Spinal cord (tissue), 10 donors: ENCODE data around the gene ST6GALNAC2. TPM values are rescaled to one million over a fixed set of nuclear protein-coding genes. Genes with fewer than 3 reads are reported as not detected.
A peak's percentile ranks its signal among the peaks of the same experiment; 100 is the strongest.

Experiments
- DNase-seq, 6 donors: peaks; one replicate each; pipeline versions ENCODE4 v3.0.0 to v3.0.0-alpha.2; 2013 to 2015; ENCODE audit warnings: low spot score in 6 of 6, low read depth in 4 of 6
- H3K27ac ChIP-seq: one replicate; pipeline ENCODE4 v1.5.1; 2013; ENCODE audit warnings: low read depth, low read length, control low read depth
- H3K27me3 ChIP-seq: one replicate; pipeline ENCODE4 v1.6.1; 2013; ENCODE audit warnings: low read length; ENCODE audit not compliant: control insufficient read depth, insufficient read depth
- H3K36me3 ChIP-seq: one replicate; pipeline ENCODE4 v1.6.1; 2013; ENCODE audit warnings: low read length; ENCODE audit not compliant: control insufficient read depth, insufficient read depth
- H3K4me1 ChIP-seq: one replicate; pipeline ENCODE4 v1.6.1; 2013; ENCODE audit warnings: low read length; ENCODE audit not compliant: control insufficient read depth, insufficient read depth
- H3K4me3 ChIP-seq: one replicate; pipeline ENCODE4 v1.5.1; 2013; ENCODE audit warnings: low read depth, low read length, control low read depth
- H3K9me3 ChIP-seq: one replicate; pipeline ENCODE4 v1.6.1; 2013; ENCODE audit warnings: low read length; ENCODE audit not compliant: control insufficient read depth, insufficient read depth
- WGBS: methylation state at CpG from one replicate; pipeline ENCODE4 v1.1.5; 2013; ENCODE audit warnings: missing lambda C conversion rate; ENCODE audit not compliant: insufficient coverage; 5-methylcytosine and 5-hydroxymethylcytosine counted together
- polyA plus RNA-seq, 2 donors: library from polyadenylated mRNA; unstranded; fragments of 120-200 nt; gene quantifications; one replicate each; pipeline ENCODE4 v1.2.1, GENCODE V29; 2013; ENCODE audit not compliant: insufficient read length in 2 of 2
- total RNA-seq, 2 donors: library from RNA; depleted of rRNA in 1 of 2; stranded (reverse); fragments of 120-200 nt in 1 of 2; fragments of >200 nt in 1 of 2; gene quantifications; one replicate each; pipeline versions ENCODE4 v1.2.3 to v1.2.4, GENCODE V29; 2013 to 2014
- donor health status: healthy.

The ST6GALNAC2 gene
- total and polyA plus RNA-seq, 4 donors: 8.0 to 29.1 (median 23.2) TPM

- 28% methylated on average over 17 of the region's 24 CpGs for WGBS
- peak overlapping the region; percentile 68 for H3K27ac ChIP-seq
- peaks cover 68% of the 10 kb centered on the region for H3K4me1 ChIP-seq
- DNase-seq: peak in 2 of 6 donors; percentile 44 to 83
- peaks cover 2% of the 10 kb centered on the region for H3K27me3 ChIP-seq
- H3K9me3 ChIP-seq: no peaks in the 10 kb centered on the region
- H3K4me3 ChIP-seq: no peak overlapping the region
- no peaks in the 10 kb centered on the region for H3K36me3 ChIP-seq
These were observed 40.9 kb downstream of the ST6GALNAC2 start for GRCh38 chr17:76544546-76545365.

GRCh38 chr17:76543826-76544545 is 41.7 kb downstream of the ST6GALNAC2 start:
- DNase-seq: peak in 2 of 6 donors; percentile 69 to 85
- peaks cover 72% of the 10 kb centered on the region for H3K4me1 ChIP-seq
- H3K9me3 ChIP-seq: no peaks in the 10 kb centered on the region
- H3K27me3 ChIP-seq: peaks cover 8% of the 10 kb centered on the region
- peak overlapping the region; percentile 68 for H3K27ac ChIP-seq
- 16% methylated on average over 17 of the region's 22 CpGs for WGBS
- H3K4me3 ChIP-seq: no peak overlapping the region
- no peaks in the 10 kb centered on the region for H3K36me3 ChIP-seq

- Histone ChIP-seq H3K4me3 (no peak overlapping the region), H3K4me1 (peaks cover 78% of the 10 kb centered on the region), H3K27ac (peak overlapping the region; percentile 68), H3K9me3 (no peaks in the 10 kb centered on the region), H3K27me3 (peaks cover 13% of the 10 kb centered on the region), H3K36me3 (no peaks in the 10 kb centered on the region)
- DNase-seq: no peak
- WGBS: 26% methylated on average over 6 of the region's 6 CpGs
These were observed 42.2 kb downstream of the ST6GALNAC2 start for GRCh38 chr17:76543482-76543825.

- WGBS: 62% methylated on average over 5 of the region's 8 CpGs
- no peak for DNase-seq
- peaks cover 82% of the 10 kb centered on the region for H3K4me1 ChIP-seq
- no peak overlapping the region for H3K27ac ChIP-seq
- no peak overlapping the region for H3K4me3 ChIP-seq
- H3K9me3 ChIP-seq: no peaks in the 10 kb centered on the region
- peaks cover 16% of the 10 kb centered on the region for H3K27me3 ChIP-seq
- no peaks in the 10 kb centered on the region for H3K36me3 ChIP-seq
These were observed 42.7 kb downstream of the ST6GALNAC2 start for GRCh38 chr17:76542984-76543383.

- no peak for DNase-seq
- H3K27ac ChIP-seq: no peak overlapping the region
- no peaks in the 10 kb centered on the region for H3K9me3 ChIP-seq
- no peak overlapping the region for H3K4me3 ChIP-seq
- 80% methylated on average over 10 of the region's 10 CpGs for WGBS
- H3K27me3 ChIP-seq: peaks cover 17% of the 10 kb centered on the region
- H3K4me1 ChIP-seq: peaks cover 83% of the 10 kb centered on the region
- H3K36me3 ChIP-seq: no peaks in the 10 kb centered on the region
These were observed 43.1 kb downstream of the ST6GALNAC2 start for GRCh38 chr17:76542566-76542971.

- no peak overlapping the region for H3K27ac ChIP-seq
- H3K27me3 ChIP-seq: peaks cover 23% of the 10 kb centered on the region
- DNase-seq: no peak
- no peaks in the 10 kb centered on the region for H3K9me3 ChIP-seq
- WGBS: 96% methylated on average over 6 of the region's 10 CpGs
- H3K36me3 ChIP-seq: no peaks in the 10 kb centered on the region
- H3K4me1 ChIP-seq: peaks cover 81% of the 10 kb centered on the region
- no peak overlapping the region for H3K4me3 ChIP-seq
These were observed 43.8 kb downstream of the ST6GALNAC2 start for GRCh38 chr17:76541739-76542454.

GRCh38 chr17:76540381-76541300 is 45.0 kb downstream of the ST6GALNAC2 start:
- H3K4me3 ChIP-seq: peak overlapping the region; percentile 34
- H3K36me3 ChIP-seq: no peaks in the 10 kb centered on the region
- peak overlapping the region; percentile 44 for H3K27ac ChIP-seq
- no peaks in the 10 kb centered on the region for H3K9me3 ChIP-seq
- DNase-seq: peak; percentile 90 to 99 (median 92)
- WGBS: 2% methylated on average over 20 of the region's 27 CpGs
- H3K4me1 ChIP-seq: peaks cover 81% of the 10 kb centered on the region
- H3K27me3 ChIP-seq: peaks cover 32% of the 10 kb centered on the region

GRCh38 chr17:76539631-76540271 is 45.9 kb downstream of the ST6GALNAC2 start, which contains the start of gene PRCD:
Gene PRCD, plus strand, starts transcription at chr17:76540044. Its CDS starts 98 bp downstream, at chr17:76540142.
- Histone ChIP-seq H3K4me3 (peak within 1 kb of the TSS; percentile 34), H3K27ac (peak within 1 kb of the TSS; percentile 44), H3K9me3 (no peaks in the 10 kb centered on the region), H3K27me3 (peaks cover 32% of the 10 kb centered on the region), H3K4me1 (peaks cover 80% of the 10 kb centered on the region), H3K36me3 (peaks cover 6% of the 10 kb centered on the region)
- DNase-seq: no peak
- 74% methylated on average over 16 of the region's 22 CpGs for WGBS
